AG09319 (cell line): ENCODE measurements around the gene TYR.
"Not testable (repeated sequence)": the region's sequence is repeated elsewhere in the genome, so short reads cannot be mapped to it uniquely, and the experiment has no call there.

Source experiments
- DNase-seq: peaks from one replicate; pipeline ENCODE4 v3.0.0-alpha.2; 2010; ENCODE audit warnings: low read depth; ENCODE audit errors: extremely low read depth
- CTCF ChIP-seq: IDR thresholded peaks from 2 replicates; pipeline ENCODE4 v1.5.1; 2011; ENCODE audit warnings: low read depth, mild to moderate bottlenecking, inconsistent platforms, low read length, moderate library complexity

Gene TYR

GRCh38 chr11:89203814-89204213 is 26.1 kb downstream of the TYR start:
- TF ChIP-seq CTCF = no peak

GRCh38 chr11:89205378-89205777 is 27.7 kb downstream of the TYR start:
- DNase-seq = no peak

More at GRCh38 chr11:89203814-89204213, 26.1 kb downstream of the TYR start:
- DNase-seq = no peak

GRCh38 chr11:89220684-89221339 is 43.1 kb downstream of the TYR start:
- no peak for DNase-seq
- TF ChIP-seq CTCF = no peak

More at GRCh38 chr11:89205378-89205777, 27.7 kb downstream of the TYR start:
- TF ChIP-seq CTCF = no peak; the same call in 1 of the 2 replicates

GRCh38 chr11:89235083-89235482 is 57.4 kb downstream of the TYR start:
- no peak for TF ChIP-seq CTCF

GRCh38 chr11:89235976-89236375 is 58.3 kb downstream of the TYR start:
- no peak for TF ChIP-seq CTCF

More at GRCh38 chr11:89235083-89235482, 57.4 kb downstream of the TYR start:
- no peak for DNase-seq

GRCh38 chr11:89247007-89247406 is 69.3 kb downstream of the TYR start:
- DNase-seq = not testable (repeated sequence)

More at GRCh38 chr11:89235976-89236375, 58.3 kb downstream of the TYR start:
- no peak for DNase-seq

GRCh38 chr11:89249196-89249595 is 71.5 kb downstream of the TYR start:
- no peak for TF ChIP-seq CTCF
- DNase-seq = no peak

GRCh38 chr11:89261483-89261882 is 83.8 kb downstream of the TYR start:
- DNase-seq = not testable (repeated sequence)
